ENCODE results near the gene CCR6.

DNA sequence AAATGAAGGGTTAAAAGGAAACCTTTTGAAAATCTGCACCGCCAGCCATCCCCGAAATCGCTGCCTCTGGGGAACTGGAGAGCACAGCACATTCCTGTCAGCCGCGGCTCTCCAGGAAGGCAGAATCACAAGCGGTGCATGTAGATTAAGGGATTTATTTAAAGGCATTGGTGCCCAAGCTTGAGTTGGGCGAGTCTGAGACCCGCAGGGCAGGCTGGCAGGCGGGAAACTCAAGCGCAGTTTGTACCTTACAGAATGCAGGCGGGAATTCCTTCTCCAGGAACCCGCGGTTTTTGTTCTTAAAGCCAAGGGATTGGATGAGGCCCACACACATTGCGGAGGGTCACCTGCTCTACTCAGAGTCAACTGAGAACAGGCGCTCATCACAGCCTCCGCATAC is 24.1 kb downstream of the CCR6 start:
- TF ChIP-seq, protein P1, sequence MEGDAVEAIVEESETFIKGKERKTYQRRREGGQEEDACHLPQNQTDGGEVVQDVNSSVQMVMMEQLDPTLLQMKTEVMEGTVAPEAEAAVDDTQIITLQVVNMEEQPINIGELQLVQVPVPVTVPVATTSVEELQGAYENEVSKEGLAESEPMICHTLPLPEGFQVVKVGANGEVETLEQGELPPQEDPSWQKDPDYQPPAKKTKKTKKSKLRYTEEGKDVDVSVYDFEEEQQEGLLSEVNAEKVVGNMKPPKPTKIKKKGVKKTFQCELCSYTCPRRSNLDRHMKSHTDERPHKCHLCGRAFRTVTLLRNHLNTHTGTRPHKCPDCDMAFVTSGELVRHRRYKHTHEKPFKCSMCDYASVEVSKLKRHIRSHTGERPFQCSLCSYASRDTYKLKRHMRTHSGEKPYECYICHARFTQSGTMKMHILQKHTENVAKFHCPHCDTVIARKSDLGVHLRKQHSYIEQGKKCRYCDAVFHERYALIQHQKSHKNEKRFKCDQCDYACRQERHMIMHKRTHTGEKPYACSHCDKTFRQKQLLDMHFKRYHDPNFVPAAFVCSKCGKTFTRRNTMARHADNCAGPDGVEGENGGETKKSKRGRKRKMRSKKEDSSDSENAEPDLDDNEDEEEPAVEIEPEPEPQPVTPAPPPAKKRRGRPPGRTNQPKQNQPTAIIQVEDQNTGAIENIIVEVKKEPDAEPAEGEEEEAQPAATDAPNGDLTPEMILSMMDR (IDR thresholded peaks at IDR 0.05), result no peak
- TF ChIP-seq POLR2AphosphoS5 (IDR thresholded peaks at IDR 0.05), result no peak
